ENCODE data around the gene WDR70.
A peak's percentile ranks its signal among the peaks of the same experiment; 100 is the strongest.
"Not testable (repeated sequence)": the region's sequence is repeated elsewhere in the genome, so short reads cannot be mapped to it uniquely, and the experiment has no call there.

The WDR70 gene

GRCh38 chr5:37654566-37654965, 275.4 kb downstream of the WDR70 start:
- DNase-seq, result not testable (repeated sequence)

GRCh38 chr5:37657046-37657445, 277.9 kb downstream of the WDR70 start:
- DNase-seq, result no peak

- no peak for DNase-seq
Measured at GRCh38 chr5:37658440-37658839, 279.3 kb downstream of the WDR70 start.

- no peak for DNase-seq
Measured at GRCh38 chr5:37660319-37660718, 281.2 kb downstream of the WDR70 start.

GRCh38 chr5:37661227-37661920, 282.3 kb downstream of the WDR70 start:
- peak; percentile 38 for DNase-seq

GRCh38 chr5:37661951-37662350, 282.8 kb downstream of the WDR70 start:
- DNase-seq, result no peak

GRCh38 chr5:37662362-37662761, 283.2 kb downstream of the WDR70 start:
- DNase-seq, result no peak

- DNase-seq, result no peak
Measured at GRCh38 chr5:37662789-37663485, 283.8 kb downstream of the WDR70 start.

- DNase-seq, result no peak
Measured at GRCh38 chr5:37663538-37663937, 284.4 kb downstream of the WDR70 start.

- DNase-seq, result no peak
Measured at GRCh38 chr5:37664551-37664950, 285.4 kb downstream of the WDR70 start.

GRCh38 chr5:37665272-37665671, 286.2 kb downstream of the WDR70 start:
- no peak for DNase-seq

- DNase-seq, result no peak
Measured at GRCh38 chr5:37665889-37666288, 286.8 kb downstream of the WDR70 start.

GRCh38 chr5:37667430-37667829, 288.3 kb downstream of the WDR70 start:
- DNase-seq, result no peak

GRCh38 chr5:37667846-37668245, 288.7 kb downstream of the WDR70 start:
- DNase-seq, result no peak

GRCh38 chr5:37668524-37669047, 289.5 kb downstream of the WDR70 start:
- peak; percentile 89 for DNase-seq

GRCh38 chr5:37672118-37672588, 293.0 kb downstream of the WDR70 start:
- DNase-seq, result peak; percentile 96

- not testable (repeated sequence) for DNase-seq
Measured at GRCh38 chr5:37674361-37674760, 295.2 kb downstream of the WDR70 start.

- not testable (repeated sequence) for DNase-seq
Measured at GRCh38 chr5:37679326-37679725, 300.2 kb downstream of the WDR70 start.

GRCh38 chr5:37679903-37680302, 300.8 kb downstream of the WDR70 start:
- not testable (repeated sequence) for DNase-seq

- no peak for DNase-seq
Measured at GRCh38 chr5:37683072-37683471, 304.0 kb downstream of the WDR70 start.

- no peak for DNase-seq
Measured at GRCh38 chr5:37685211-37685610, 306.1 kb downstream of the WDR70 start.

- no peak for DNase-seq
Measured at GRCh38 chr5:37685816-37686215, 306.7 kb downstream of the WDR70 start.

- not testable (repeated sequence) for DNase-seq
Measured at GRCh38 chr5:37688925-37689324, 309.8 kb downstream of the WDR70 start.

- not testable (repeated sequence) for DNase-seq
Measured at GRCh38 chr5:37694333-37694732, 315.2 kb downstream of the WDR70 start.

Data from OCI-M1 (cell line).